ENCODE data around the gene DACH2. TPM values are rescaled to one million over a fixed set of nuclear protein-coding genes. Genes with fewer than 3 reads are reported as not detected.

The DACH2 gene
- total and polyA plus RNA-seq, 2 donors from 2014 or later, result 0.47 to 1.1 TPM

DNA sequence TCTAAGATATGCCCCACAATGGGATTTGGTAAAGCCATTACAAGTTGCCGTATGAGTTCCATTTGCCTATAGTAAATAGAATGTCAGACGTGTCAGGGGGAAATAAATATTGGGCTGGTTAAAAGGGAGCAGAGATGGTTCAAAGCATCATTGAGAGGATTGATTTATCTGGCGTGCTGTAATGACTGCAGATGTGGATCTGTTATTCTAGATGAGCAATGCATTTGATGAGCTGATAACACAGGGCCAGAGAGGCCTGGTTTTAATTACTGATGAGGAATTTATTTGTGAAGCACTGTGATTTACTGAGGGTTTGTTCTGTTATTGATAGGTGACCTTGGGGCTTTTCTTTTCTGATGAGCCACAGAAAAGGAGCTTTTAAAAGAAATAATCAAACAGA, 62.5 kb downstream of the DACH2 start:
- Histone ChIP-seq H3K9ac (ENCODE audit: low read length in 3 of 3) (no peak overlapping the region), H3K9me3 (ENCODE audit: control insufficient read depth in 2 of 3, insufficient read depth in 1 of 3, low read length in 3 of 3) (no peaks in the 10 kb centered on the region), H3K27ac (ENCODE audit: low read depth in 2 of 2, low read length in 2 of 2) (no peak overlapping the region), H3K4me3 (ENCODE audit: low read length in 3 of 3) (no peak overlapping the region), H3K36me3 (ENCODE audit: control insufficient read depth in 2 of 3, insufficient read depth in 3 of 3, low read length in 3 of 3) (no peaks in the 10 kb centered on the region), H3K4me1 (ENCODE audit: control insufficient read depth in 2 of 3, insufficient read depth in 2 of 3, low read depth in 1 of 3, low read length in 3 of 3) (no peaks in the 10 kb centered on the region), H3K27me3 (ENCODE audit: control insufficient read depth, insufficient read depth, low read length) (peaks cover 2% of the 10 kb centered on the region)
- FAIRE-seq (no peak), DNase-seq (no peak)
- TF ChIP-seq, protein P1, sequence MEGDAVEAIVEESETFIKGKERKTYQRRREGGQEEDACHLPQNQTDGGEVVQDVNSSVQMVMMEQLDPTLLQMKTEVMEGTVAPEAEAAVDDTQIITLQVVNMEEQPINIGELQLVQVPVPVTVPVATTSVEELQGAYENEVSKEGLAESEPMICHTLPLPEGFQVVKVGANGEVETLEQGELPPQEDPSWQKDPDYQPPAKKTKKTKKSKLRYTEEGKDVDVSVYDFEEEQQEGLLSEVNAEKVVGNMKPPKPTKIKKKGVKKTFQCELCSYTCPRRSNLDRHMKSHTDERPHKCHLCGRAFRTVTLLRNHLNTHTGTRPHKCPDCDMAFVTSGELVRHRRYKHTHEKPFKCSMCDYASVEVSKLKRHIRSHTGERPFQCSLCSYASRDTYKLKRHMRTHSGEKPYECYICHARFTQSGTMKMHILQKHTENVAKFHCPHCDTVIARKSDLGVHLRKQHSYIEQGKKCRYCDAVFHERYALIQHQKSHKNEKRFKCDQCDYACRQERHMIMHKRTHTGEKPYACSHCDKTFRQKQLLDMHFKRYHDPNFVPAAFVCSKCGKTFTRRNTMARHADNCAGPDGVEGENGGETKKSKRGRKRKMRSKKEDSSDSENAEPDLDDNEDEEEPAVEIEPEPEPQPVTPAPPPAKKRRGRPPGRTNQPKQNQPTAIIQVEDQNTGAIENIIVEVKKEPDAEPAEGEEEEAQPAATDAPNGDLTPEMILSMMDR (IDR thresholded peaks at IDR 0.05; ENCODE audit: borderline replicate concordance, extremely low read depth, insufficient read depth), result no peak
- intact Hi-C loops (cut with DNase I), result no loop called here

DNA sequence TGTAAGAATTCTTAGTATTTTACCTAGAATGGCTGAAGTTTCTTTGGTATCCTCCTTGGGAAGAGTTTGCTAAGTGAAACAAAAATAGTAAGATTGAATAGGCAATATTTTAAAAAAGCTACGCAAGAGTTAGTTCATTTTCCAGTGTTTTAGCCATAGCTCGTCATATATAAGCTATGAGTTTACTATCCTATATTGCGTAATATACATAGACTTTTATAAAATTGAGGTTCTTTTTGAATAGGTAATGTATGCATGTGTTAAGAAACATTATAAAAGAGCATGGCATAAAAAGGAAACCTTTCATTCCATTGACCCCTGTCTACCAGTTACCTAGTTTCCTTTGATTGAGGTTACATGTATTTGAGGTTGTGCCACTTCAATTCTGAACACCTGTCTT, 67.0 kb downstream of the DACH2 start:
- TF ChIP-seq, protein P1 (IDR thresholded peaks at IDR 0.05; ENCODE audit: borderline replicate concordance, extremely low read depth, insufficient read depth), result no peak
- FAIRE-seq (no peak), DNase-seq (no peak)
- Histone ChIP-seq H3K4me1 (ENCODE audit: control insufficient read depth in 2 of 3, insufficient read depth in 2 of 3, low read depth in 1 of 3, low read length in 3 of 3) (no peaks in the 10 kb centered on the region), H3K4me3 (ENCODE audit: low read length in 3 of 3) (no peak overlapping the region), H3K27me3 (ENCODE audit: control insufficient read depth, insufficient read depth, low read length) (peaks cover 2% of the 10 kb centered on the region), H3K27ac (ENCODE audit: low read depth in 2 of 2, low read length in 2 of 2) (no peak overlapping the region), H3K9ac (ENCODE audit: low read length in 3 of 3) (no peak overlapping the region), H3K9me3 (ENCODE audit: control insufficient read depth in 2 of 3, insufficient read depth in 1 of 3, low read length in 3 of 3) (no peaks in the 10 kb centered on the region), H3K36me3 (ENCODE audit: control insufficient read depth in 2 of 3, insufficient read depth in 3 of 3, low read length in 3 of 3) (no peaks in the 10 kb centered on the region)
- intact Hi-C loops (cut with DNase I), result no loop called here

DNA sequence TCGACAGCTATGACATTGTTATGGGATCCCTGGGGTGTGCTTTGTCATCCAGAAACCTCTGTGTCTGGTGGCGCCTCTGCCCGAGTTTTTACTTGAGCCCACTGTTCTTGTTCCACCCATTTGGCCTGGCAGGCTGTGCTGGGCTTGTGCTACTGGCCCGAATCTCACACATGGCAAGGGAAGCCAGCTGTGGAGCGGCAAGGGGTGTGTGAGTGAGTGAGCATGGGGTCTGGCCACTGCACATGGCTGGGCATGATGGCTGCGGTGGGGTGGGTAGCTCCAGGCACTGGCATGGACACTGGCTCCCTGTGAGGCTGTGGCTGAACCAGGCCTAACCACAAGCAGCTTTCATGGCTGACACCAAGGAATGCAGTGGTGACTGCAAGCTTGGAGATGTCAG, 89.2 kb downstream of the DACH2 start:
- FAIRE-seq, result no peak
- no peaks in the 10 kb centered on the region for H3K9me3 ChIP-seq (ENCODE audit: control insufficient read depth in 2 of 3, insufficient read depth in 1 of 3, low read length in 3 of 3)
- no peaks in the 10 kb centered on the region for H3K27me3 ChIP-seq (ENCODE audit: control insufficient read depth, insufficient read depth, low read length)
- H3K27ac ChIP-seq (ENCODE audit: low read depth in 2 of 2, low read length in 2 of 2), result no peak overlapping the region
- no peaks in the 10 kb centered on the region for H3K36me3 ChIP-seq (ENCODE audit: control insufficient read depth in 2 of 3, insufficient read depth in 3 of 3, low read length in 3 of 3)
- no peak overlapping the region for H3K4me3 ChIP-seq (ENCODE audit: low read length in 3 of 3)
- intact Hi-C loops (cut with DNase I), result no loop called here
- H3K4me1 ChIP-seq (ENCODE audit: control insufficient read depth in 2 of 3, insufficient read depth in 2 of 3, low read depth in 1 of 3, low read length in 3 of 3), result no peaks in the 10 kb centered on the region
- no peak overlapping the region for H3K9ac ChIP-seq (ENCODE audit: low read length in 3 of 3)
- peak in 1 of 5 donors; percentile 45 for DNase-seq
- TF ChIP-seq, protein P1 (IDR thresholded peaks at IDR 0.05; ENCODE audit: borderline replicate concordance, extremely low read depth, insufficient read depth), result no peak

DNA sequence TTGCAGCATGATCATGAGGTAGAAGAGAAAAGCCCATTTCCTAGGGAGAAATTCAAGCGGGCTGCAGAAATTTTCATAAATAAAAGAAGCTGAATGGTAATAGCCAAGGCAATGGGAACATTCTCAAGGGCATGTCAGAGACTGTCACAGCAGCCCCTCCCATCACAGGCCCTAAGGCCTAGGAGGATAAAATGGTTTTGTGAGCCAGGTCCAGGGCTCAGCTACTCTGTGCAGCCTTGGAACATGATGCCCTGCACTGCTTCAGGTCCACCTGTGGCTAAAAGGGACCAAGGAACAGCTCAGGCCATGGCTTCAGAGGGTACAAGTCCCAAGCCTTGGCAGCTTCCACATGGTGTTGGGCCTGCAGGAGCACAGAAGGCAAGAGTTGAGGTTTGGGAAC, 93.3 kb downstream of the DACH2 start:
- intact Hi-C loops (cut with DNase I), result no loop called here
- Histone ChIP-seq H3K4me1 (ENCODE audit: control insufficient read depth in 2 of 3, insufficient read depth in 2 of 3, low read depth in 1 of 3, low read length in 3 of 3) (no peaks in the 10 kb centered on the region), H3K27ac (ENCODE audit: low read depth in 2 of 2, low read length in 2 of 2) (no peak overlapping the region), H3K27me3 (ENCODE audit: control insufficient read depth, insufficient read depth, low read length) (no peaks in the 10 kb centered on the region), H3K9ac (ENCODE audit: low read length in 3 of 3) (no peak overlapping the region), H3K4me3 (ENCODE audit: low read length in 3 of 3) (no peak overlapping the region), H3K9me3 (ENCODE audit: control insufficient read depth in 2 of 3, insufficient read depth in 1 of 3, low read length in 3 of 3) (no peaks in the 10 kb centered on the region), H3K36me3 (ENCODE audit: control insufficient read depth in 2 of 3, insufficient read depth in 3 of 3, low read length in 3 of 3) (no peaks in the 10 kb centered on the region)
- no peak for FAIRE-seq
- TF ChIP-seq, protein P1 (IDR thresholded peaks at IDR 0.05; ENCODE audit: borderline replicate concordance, extremely low read depth, insufficient read depth), result no peak
- no peak for DNase-seq
